ENCODE measurements around the gene CLTC. TPM values are rescaled to one million over a fixed set of nuclear protein-coding genes. Genes with fewer than 3 reads are reported as not detected.

Gene CLTC
- total RNA-seq, 1 experiment from 2014 or later = 283 TPM

DNA sequence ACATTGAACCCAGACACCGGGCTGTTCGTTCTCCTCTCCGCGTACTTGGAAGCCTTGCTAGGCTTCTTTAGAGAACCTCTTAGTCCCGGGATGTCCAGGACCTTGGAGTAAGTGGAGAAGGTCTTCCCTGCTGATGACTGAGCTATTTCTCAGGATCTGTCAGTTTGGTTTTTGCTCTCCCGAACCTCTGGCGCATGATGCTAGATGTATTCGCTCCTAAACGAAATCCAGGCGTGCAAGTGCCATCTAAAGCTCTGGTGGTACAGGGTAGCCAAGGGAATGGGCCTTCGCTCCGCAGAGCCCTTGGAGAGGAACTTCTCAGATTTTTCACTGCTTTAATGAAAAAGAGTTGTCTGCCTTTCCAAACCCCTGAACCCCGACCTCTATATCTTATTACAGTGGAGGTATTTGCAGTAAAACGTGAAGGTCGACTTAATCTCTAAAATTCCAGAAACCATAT, 88.3 kb downstream of the CLTC start:
- DNase-seq (ENCODE audit: low spot score) (no peak), ATAC-seq (no peak)
- CTCF ChIA-PET = interaction anchor here (0.9 to 2.1 kb wide), 5 partner anchors 46 to 378 kb away, joined by 3 to 12 read pairs (median 3); no protein-coding TSS in a partner anchor
- POLR2A ChIA-PET = interaction anchor here (0.7 to 1.9 kb wide), 6 partner anchors 22 to 553 kb away, joined by 3 to 10 read pairs (median 4); partner anchors contain the start of genes PRR11 and SKA2
- Mint-ChIP-seq H3K27ac (peak overlapping the region; percentile 98), H3K27me3 (ENCODE audit: low read depth) (no peaks in the 10 kb centered on the region), H3K36me3 (peaks cover 9% of the 10 kb centered on the region), H3K4me3 (peak overlapping the region; percentile 98), H3K4me1 (peaks cover 27% of the 10 kb centered on the region), H3K9me3 (no peaks in the 10 kb centered on the region)
- TF ChIP-seq, protein P1, sequence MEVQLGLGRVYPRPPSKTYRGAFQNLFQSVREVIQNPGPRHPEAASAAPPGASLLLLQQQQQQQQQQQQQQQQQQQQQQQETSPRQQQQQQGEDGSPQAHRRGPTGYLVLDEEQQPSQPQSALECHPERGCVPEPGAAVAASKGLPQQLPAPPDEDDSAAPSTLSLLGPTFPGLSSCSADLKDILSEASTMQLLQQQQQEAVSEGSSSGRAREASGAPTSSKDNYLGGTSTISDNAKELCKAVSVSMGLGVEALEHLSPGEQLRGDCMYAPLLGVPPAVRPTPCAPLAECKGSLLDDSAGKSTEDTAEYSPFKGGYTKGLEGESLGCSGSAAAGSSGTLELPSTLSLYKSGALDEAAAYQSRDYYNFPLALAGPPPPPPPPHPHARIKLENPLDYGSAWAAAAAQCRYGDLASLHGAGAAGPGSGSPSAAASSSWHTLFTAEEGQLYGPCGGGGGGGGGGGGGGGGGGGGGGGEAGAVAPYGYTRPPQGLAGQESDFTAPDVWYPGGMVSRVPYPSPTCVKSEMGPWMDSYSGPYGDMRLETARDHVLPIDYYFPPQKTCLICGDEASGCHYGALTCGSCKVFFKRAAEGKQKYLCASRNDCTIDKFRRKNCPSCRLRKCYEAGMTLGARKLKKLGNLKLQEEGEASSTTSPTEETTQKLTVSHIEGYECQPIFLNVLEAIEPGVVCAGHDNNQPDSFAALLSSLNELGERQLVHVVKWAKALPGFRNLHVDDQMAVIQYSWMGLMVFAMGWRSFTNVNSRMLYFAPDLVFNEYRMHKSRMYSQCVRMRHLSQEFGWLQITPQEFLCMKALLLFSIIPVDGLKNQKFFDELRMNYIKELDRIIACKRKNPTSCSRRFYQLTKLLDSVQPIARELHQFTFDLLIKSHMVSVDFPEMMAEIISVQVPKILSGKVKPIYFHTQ (CRISPR knock-in tag; IDR thresholded peaks at IDR 0.05) = no peak
- TF ChIP-seq TCF7 (CRISPR knock-in tag; IDR thresholded peaks at IDR 0.05; ENCODE audit: low read depth) (no peak), GRHL2 (CRISPR knock-in tag; IDR thresholded peaks at IDR 0.05; ENCODE audit: insufficient replicate concordance, severe bottlenecking) (no peak)
- TF ChIP-seq, protein P2, sequence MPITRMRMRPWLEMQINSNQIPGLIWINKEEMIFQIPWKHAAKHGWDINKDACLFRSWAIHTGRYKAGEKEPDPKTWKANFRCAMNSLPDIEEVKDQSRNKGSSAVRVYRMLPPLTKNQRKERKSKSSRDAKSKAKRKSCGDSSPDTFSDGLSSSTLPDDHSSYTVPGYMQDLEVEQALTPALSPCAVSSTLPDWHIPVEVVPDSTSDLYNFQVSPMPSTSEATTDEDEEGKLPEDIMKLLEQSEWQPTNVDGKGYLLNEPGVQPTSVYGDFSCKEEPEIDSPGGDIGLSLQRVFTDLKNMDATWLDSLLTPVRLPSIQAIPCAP (CRISPR knock-in tag; IDR thresholded peaks at IDR 0.05) = no peak

DNA sequence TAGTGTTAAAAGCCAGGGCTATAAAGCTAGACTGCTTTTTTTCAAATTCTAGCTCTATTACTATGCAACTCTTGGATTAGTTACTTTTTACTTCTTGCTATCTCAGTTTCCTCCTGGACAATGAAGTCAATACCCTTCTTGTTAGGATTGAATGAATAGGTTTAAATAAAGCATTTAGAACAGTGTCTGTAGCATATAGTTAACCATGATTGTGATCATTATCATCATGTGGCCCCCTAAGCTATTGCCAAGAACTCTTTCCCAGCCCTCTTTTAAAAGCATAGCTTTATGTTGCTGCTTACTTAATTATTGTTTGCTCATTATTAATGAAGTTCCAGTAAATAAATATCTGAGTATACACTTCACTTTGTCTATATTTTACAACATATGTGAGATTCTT, 92.2 kb downstream of the CLTC start:
- TF ChIP-seq HMGA2 (CRISPR knock-in tag; IDR thresholded peaks at IDR 0.05) (no peak), RELA (CRISPR knock-in tag; IDR thresholded peaks at IDR 0.05; ENCODE audit: borderline replicate concordance) (no peak), FOXP1 (CRISPR knock-in tag; IDR thresholded peaks at IDR 0.05; ENCODE audit: borderline replicate concordance) (no peak), PRRX2 (CRISPR knock-in tag; IDR thresholded peaks at IDR 0.05) (no peak), ZNF671 (CRISPR knock-in tag; IDR thresholded peaks at IDR 0.05) (no peak), JUN (CRISPR knock-in tag; IDR thresholded peaks at IDR 0.05) (no peak), JAZF1 (CRISPR knock-in tag; IDR thresholded peaks at IDR 0.05) (no peak), NR3C1 (CRISPR knock-in tag; conservative IDR thresholded peaks at IDR 0.05; ENCODE audit: low read depth) (no peak)
- TF ChIP-seq, protein P3, sequence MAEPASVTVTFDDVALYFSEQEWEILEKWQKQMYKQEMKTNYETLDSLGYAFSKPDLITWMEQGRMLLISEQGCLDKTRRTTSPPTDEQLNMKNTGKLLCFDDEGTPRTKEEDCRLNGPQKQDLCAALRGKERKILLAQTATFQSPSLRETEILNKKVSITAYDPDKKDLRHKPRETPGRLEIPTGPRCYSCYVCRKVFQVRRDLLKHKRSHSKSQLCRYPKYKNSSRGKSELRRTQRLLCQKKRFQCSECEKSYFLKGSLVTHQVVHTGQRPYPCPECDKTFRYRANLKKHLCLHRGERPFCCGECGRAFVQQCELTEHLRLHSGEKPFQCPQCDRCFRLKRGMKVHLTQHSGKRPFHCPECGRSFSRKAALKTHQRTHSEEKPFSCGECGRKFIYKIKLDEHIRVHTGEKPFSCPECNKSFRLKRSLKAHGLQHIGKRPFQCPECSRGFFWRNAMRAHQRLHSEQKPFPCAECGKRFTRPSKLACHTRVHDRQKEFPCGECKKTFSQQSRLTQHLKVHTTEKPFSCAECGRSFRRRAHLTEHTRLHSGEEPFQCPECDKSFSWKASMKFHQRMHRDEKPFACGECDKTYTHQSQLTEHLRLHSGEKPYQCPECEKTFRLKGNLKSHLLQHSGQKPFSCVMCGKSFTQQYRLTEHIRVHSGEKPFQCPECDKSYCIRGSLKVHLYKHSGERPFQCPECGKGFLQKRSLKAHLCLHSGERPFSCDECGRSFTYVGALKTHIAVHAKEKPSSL (CRISPR knock-in tag; conservative IDR thresholded peaks at IDR 0.05) = no peak
- TF ChIP-seq, protein P4, sequence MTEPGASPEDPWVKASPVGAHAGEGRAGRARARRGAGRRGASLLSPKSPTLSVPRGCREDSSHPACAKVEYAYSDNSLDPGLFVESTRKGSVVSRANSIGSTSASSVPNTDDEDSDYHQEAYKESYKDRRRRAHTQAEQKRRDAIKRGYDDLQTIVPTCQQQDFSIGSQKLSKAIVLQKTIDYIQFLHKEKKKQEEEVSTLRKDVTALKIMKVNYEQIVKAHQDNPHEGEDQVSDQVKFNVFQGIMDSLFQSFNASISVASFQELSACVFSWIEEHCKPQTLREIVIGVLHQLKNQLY (CRISPR knock-in tag; IDR thresholded peaks at IDR 0.05) = no peak
- TF ChIP-seq, protein P5, sequence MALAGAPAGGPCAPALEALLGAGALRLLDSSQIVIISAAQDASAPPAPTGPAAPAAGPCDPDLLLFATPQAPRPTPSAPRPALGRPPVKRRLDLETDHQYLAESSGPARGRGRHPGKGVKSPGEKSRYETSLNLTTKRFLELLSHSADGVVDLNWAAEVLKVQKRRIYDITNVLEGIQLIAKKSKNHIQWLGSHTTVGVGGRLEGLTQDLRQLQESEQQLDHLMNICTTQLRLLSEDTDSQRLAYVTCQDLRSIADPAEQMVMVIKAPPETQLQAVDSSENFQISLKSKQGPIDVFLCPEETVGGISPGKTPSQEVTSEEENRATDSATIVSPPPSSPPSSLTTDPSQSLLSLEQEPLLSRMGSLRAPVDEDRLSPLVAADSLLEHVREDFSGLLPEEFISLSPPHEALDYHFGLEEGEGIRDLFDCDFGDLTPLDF (CRISPR knock-in tag; IDR thresholded peaks at IDR 0.05) = no peak
- TF ChIP-seq, protein P6, sequence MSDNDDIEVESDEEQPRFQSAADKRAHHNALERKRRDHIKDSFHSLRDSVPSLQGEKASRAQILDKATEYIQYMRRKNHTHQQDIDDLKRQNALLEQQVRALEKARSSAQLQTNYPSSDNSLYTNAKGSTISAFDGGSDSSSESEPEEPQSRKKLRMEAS (CRISPR knock-in tag; IDR thresholded peaks at IDR 0.05) = no peak
- TF ChIP-seq, protein P7, sequence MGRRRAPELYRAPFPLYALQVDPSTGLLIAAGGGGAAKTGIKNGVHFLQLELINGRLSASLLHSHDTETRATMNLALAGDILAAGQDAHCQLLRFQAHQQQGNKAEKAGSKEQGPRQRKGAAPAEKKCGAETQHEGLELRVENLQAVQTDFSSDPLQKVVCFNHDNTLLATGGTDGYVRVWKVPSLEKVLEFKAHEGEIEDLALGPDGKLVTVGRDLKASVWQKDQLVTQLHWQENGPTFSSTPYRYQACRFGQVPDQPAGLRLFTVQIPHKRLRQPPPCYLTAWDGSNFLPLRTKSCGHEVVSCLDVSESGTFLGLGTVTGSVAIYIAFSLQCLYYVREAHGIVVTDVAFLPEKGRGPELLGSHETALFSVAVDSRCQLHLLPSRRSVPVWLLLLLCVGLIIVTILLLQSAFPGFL (CRISPR knock-in tag; IDR thresholded peaks at IDR 0.05; ENCODE audit: borderline replicate concordance) = no peak
- TF ChIP-seq, protein P8, sequence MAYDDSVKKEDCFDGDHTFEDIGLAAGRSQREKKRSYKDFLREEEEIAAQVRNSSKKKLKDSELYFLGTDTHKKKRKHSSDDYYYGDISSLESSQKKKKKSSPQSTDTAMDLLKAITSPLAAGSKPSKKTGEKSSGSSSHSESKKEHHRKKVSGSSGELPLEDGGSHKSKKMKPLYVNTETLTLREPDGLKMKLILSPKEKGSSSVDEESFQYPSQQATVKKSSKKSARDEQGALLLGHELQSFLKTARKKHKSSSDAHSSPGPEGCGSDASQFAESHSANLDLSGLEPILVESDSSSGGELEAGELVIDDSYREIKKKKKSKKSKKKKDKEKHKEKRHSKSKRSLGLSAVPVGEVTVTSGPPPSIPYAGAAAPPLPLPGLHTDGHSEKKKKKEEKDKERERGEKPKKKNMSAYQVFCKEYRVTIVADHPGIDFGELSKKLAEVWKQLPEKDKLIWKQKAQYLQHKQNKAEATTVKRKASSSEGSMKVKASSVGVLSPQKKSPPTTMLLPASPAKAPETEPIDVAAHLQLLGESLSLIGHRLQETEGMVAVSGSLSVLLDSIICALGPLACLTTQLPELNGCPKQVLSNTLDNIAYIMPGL (CRISPR knock-in tag; IDR thresholded peaks at IDR 0.05) = no peak
- ChIA-PET CTCF (interaction anchor here (1.0 kb wide), 1 partner anchor 325 kb away, joined by 3 read pairs; no protein-coding TSS in a partner anchor), POLR2A (no interaction called here)
- H3K27me3 Mint-ChIP-seq (ENCODE audit: low read depth) = no peaks in the 10 kb centered on the region
- no peak overlapping the region for H3K27ac Mint-ChIP-seq
- no peaks in the 10 kb centered on the region for H3K9me3 Mint-ChIP-seq
- 0 out of 2 replicates have a peak, but pooled peaks cover 1% of the 10 kb centered on the region for H3K36me3 Mint-ChIP-seq
- H3K4me1 Mint-ChIP-seq = peaks cover 8% of the 10 kb centered on the region
- ATAC-seq (no peak), DNase-seq (ENCODE audit: low spot score) (no peak)
- no peak overlapping the region for H3K4me3 Mint-ChIP-seq

All from WTC11 (cell line).